Right hindlimb (tissue), 1 donor: ENCODE data around the gene KAT6B.
"Not testable (repeated sequence)": the region's sequence is repeated elsewhere in the genome, so short reads cannot be mapped to it uniquely, and the experiment has no call there.

Source experiments
- DNase-seq: peaks from one replicate; pipeline ENCODE4 v3.0.0-alpha.2; 2018

The KAT6B gene

GRCh38 chr10:74893329-74893728 lies 66.9 kb downstream of the KAT6B start:
- DNase-seq, result not testable (repeated sequence)

- no peak for DNase-seq
Measured at GRCh38 chr10:74896788-74897527, 70.6 kb downstream of the KAT6B start.

DNA sequence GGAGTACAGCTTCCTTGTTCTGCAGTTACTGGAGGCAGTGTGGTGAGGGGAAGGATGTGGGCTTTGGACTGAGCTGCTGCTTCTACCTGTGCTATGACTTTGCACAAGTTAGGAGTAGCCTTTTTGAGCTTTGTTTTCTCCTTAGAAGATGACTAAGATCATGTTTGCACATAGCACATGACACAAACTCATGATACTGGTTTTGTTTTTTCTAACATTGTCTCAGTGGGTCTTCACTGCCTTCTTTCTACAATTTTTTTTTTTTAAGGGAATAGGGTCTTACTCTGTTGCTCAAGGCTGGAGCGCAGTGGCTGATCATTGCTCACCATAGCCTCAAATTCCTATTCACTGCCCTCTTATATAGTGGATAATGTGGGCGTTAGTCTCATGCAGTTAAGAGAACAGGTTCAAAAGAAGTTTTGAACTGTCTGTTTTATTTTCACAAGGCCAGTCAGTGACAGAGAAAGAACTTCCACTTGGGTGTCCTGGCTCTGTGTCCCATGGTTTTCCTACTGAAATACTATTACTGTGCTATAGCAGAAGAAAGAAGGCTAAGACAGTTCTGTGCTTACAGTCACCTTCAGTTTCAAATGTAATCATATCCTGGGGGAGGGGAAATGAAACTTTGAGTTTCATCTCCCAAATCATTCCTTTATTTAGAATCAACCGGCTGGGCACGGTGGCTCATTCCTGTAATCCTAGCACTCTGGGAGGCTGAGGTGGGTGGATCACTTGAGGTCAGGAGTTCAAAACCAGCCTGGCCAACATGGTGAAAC lies 72.0 kb downstream of the KAT6B start:
- no peak for DNase-seq

GRCh38 chr10:74900297-74900696 lies 73.9 kb downstream of the KAT6B start:
- DNase-seq, result no peak

- DNase-seq, result no peak
Measured at GRCh38 chr10:74901301-74901700, 74.9 kb downstream of the KAT6B start.

GRCh38 chr10:74901867-74902450 lies 75.6 kb downstream of the KAT6B start:
- no peak for DNase-seq

- DNase-seq, result no peak
Measured at GRCh38 chr10:74903491-74903890, 77.1 kb downstream of the KAT6B start.

DNA sequence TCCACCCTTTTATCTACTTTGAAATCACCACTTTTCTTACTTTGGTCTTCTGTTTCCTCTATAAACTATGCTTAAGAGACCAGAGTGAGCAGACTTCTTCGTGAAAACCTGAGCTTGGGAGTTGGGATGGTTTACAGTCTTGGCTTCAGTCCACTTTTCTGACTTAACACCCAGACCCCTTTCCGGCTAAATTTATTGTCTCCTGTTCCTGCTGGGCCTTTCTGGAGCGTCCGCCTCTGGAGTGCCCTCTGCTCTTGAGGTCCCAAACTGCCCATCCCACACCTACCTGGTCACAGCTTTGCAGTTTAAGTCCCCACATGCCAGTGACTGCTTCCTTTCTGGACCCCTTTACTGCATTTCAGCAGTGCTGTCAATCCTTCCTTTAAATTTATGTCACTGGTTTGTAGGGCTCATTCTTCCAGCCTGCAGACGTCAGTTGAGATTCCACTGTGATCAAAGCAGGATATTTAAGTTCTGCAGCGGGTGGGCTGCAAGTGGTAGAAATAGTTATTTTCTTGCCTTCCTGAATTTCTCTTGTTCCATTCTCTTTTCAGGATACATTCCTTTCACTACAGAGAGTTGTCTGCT lies 80.3 kb downstream of the KAT6B start:
- no peak for DNase-seq

GRCh38 chr10:74909670-74910069 lies 83.3 kb downstream of the KAT6B start:
- no peak for DNase-seq

- no peak for DNase-seq
Measured at GRCh38 chr10:74910241-74910975, 84.0 kb downstream of the KAT6B start.

DNA sequence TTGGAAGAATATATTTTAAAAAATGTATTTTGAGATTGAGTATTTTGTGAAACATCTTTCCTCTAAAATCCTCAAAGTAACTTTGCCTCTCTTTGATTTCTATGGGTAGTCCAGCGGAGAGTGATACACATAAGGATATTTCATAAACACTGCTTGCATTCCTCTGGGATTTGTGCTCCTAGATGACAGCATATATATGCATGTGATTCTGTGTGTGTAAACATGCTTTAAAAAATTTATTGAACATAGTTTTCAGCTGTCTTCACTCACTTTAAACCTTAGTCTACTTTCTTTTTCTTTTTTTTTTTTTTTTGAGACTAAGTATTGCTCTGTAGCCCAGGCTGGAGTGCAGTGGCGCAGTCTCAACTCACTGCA lies 84.6 kb downstream of the KAT6B start:
- no peak for DNase-seq

DNA sequence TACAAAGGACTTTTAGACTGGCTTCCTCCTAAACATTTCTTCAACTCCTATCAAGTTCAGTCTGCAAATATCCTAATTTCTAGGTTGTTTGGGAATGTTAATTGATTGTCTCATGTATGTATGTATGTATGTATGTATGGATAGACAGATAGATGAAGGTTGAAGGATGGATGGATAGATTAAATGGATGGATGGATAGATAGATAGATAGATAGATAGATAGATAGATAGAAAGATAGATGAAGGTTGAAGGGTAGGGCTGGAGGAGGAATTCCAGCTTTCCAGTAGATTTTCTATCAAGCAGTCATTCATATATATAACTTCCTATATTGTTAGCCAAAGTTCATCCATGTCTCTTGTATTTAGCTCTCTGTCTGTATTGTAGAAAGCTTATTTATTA lies 85.8 kb downstream of the KAT6B start:
- no peak for DNase-seq

DNA sequence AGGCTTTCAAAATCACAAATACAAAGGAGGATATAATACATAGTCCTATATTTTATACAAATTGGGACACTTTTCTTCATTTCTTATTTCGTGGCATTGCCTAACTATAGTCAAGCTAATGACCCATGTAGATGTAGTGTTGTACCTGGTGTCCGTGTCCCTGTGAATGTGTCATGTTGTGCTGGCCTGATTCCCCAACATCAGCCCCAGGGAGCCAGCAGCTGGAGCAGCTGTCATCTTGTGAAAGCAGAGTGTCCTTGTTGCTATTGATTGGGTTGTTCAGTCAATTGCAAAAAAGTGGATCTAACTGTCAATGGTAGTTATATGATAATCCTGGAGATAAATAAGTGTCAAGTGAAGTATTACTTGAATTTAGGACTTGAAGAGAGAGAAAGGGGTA lies 86.3 kb downstream of the KAT6B start:
- no peak for DNase-seq

DNA sequence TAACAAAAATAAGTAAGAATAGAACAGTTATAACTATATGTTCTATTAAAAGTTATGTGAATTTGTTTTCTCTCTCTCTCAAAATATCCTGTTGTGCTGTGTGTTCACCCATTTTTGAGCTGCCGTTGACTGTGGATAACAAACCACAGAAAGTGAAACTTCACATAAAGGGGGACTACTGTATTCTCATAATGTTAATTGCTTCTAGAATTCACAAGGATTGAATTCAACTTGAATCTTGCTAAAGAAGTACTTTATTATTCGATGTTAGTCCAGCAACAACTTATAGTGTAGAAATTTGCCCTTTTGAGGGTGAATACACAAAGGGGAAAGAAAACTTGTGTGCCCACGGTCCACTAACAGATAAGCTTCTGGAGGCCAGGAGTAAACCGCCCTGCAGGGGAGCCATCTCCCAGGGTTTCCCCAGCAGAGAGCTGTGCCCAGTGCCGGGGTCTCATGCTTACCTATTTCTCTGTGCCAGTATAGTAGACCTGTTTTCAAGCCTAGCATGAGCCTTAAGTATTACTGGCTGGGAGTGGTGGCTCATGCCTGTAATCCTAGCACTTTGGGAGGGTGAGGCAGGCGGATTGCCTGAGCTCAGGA lies 87.1 kb downstream of the KAT6B start:
- no peak for DNase-seq

DNA sequence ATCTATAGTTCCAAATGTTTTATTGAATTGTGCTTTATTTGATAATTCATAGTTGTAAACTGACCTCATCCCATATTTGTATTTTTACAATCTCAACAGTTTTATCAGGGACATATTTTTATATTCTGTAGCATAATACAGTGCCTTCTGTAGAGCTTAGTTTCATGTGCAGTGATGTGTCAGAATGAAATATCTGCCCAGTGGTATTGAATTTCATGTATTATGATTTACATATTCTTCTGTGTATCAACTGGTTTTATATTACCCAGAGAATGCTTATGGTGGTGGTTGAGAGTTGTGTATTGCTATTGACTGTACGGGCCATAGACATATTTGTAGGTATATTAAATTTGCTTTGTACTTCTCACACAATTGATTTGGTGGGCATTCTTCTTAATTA lies 89.9 kb downstream of the KAT6B start:
- DNase-seq, result no peak

DNA sequence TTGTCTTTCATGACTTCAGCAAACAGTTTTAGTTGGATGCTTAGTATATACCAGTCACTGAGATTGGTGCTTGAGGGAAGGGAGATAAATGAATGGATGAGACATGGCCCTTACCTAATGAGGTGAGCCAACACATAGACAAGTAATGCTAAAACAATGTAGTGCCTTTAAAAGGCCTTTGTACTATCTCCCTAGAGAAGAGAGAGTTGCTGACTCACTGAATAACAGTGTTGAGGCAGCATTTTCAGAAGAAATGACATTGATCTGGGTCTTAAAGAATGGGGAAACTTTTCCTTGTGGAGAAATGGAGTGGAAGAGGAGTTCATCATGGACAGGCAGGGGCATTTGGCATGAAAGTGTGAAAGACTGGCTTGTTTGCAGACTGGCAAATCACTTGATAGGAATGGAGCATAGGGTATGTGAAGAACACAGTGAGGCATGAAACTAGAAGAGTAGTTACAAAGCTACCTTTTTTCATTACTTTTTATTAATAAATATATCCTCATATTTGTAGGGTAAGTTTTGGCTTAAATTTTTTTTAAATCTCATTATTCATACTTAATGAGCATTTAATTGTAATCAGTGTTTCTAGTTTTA lies 91.2 kb downstream of the KAT6B start:
- no peak for DNase-seq

GRCh38 chr10:74919671-74920070 lies 93.3 kb downstream of the KAT6B start:
- DNase-seq, result no peak

DNA sequence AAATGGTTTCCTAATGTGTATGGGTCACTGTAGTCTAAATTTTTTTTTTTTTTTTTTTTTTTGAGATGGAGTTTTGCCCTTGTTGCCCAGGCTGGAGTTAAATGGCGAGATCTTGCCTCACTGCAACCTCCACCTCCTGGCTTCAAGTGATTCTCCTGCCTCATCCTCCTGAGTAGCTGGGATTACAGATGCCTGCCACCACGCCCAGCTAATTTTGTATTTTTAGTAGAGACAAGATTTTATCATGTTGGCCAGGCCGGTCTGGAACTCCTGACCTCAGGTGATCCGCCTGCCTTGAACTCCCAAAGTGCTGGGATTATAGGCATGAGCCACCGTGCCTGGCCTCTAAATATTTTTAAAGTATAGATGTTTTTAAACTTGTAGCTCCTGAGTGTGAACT lies 94.7 kb downstream of the KAT6B start:
- not testable (repeated sequence) for DNase-seq

GRCh38 chr10:74921744-74922143 lies 95.3 kb downstream of the KAT6B start:
- no peak for DNase-seq

- no peak for DNase-seq
Measured at GRCh38 chr10:74922921-74923320, 96.5 kb downstream of the KAT6B start.

- DNase-seq, result no peak
Measured at GRCh38 chr10:74923556-74923955, 97.2 kb downstream of the KAT6B start.
